Gastrocnemius medialis (tissue), 4 donors: ENCODE measurements around the gene PAIP2. TPM values are rescaled to one million over a fixed set of nuclear protein-coding genes. Genes with fewer than 3 reads are reported as not detected.
A peak's percentile ranks its signal among the peaks of the same experiment; 100 is the strongest.
"Not testable (repeated sequence)": the region's sequence is repeated elsewhere in the genome, so short reads cannot be mapped to it uniquely, and the experiment has no call there.

Experiments
- ATAC-seq, 2 donors: fragments of 150-250 bp; one replicate each; pipeline ENCODE4 v1.9.1; 2016
- DNase-seq, 2 donors: peaks; one replicate each; pipeline ENCODE4 v3.0.0-alpha.2; 2019
- H3K27ac ChIP-seq, 4 donors: fragments of 200-600 bp; sonication (generic); 1 replicate in 1 of 4; 2 replicates in 3 of 4; pipeline ENCODE4 v1.5.1; 2016 to 2018; ENCODE audit warnings: mild to moderate bottlenecking in 2 of 4, moderate library complexity in 1 of 4
- H3K27me3 ChIP-seq, 3 donors: fragments of 200-600 bp; sonication (generic) in 2 of 3; 1 replicate in 1 of 3; 2 replicates in 2 of 3; pipeline versions ENCODE4 v1.5.1 to v1.6.0; 2016 to 2019; ENCODE audit warnings: mild to moderate bottlenecking in 1 of 3, moderate library complexity in 1 of 3
- H3K36me3 ChIP-seq, 2 donors: fragments of 200-600 bp; sonication (generic) in 1 of 2; one replicate each; pipeline ENCODE4 v1.5.1; 2017 to 2018
- H3K4me1 ChIP-seq, 2 donors: fragments of 200-600 bp; sonication (generic) in 1 of 2; one replicate each; pipeline ENCODE4 v1.5.1; 2016 to 2017; ENCODE audit warnings: mild to moderate bottlenecking in 2 of 2
- H3K4me3 ChIP-seq, 4 donors: fragments of 200-600 bp; sonication (generic) in 3 of 4; 1 replicate in 1 of 4; 2 replicates in 3 of 4; pipeline ENCODE4 v1.5.1; 2016 to 2019; ENCODE audit warnings: mild to moderate bottlenecking in 2 of 4
- H3K9me3 ChIP-seq, 3 donors: fragments of 200-600 bp; sonication (generic) in 2 of 3; 1 replicate in 1 of 3; 2 replicates in 2 of 3; pipeline ENCODE4 v1.5.1; 2016 to 2019
- POLR2A ChIP-seq, 2 donors: fragments of 450-650 bp; IDR thresholded peaks; one replicate each; pipeline ENCODE4 v1.6.1; 2017; ENCODE audit warnings: antibody characterized with exemption in 2 of 2, mild to moderate bottlenecking in 2 of 2, moderate library complexity in 2 of 2
- in situ Hi-C, 4 donors: fragments of 200-750 bp; cut with MboI; loops; one replicate each; pipeline versions ENCODE4 v1.15.0 to v1.8.0; 2017; ENCODE audit warnings: low sequenced_read_pairs in 4 of 4
- intact Hi-C: fragments of 100-400 bp; cut with DNase I; formaldehyde crosslinking; loops from one replicate; pipeline ENCODE4 v1.15.1; 2023; ENCODE audit warnings: low total_unique reads
- total RNA-seq, 4 donors: library from RNA; depleted of rRNA; stranded (reverse); fragments of >200 nt; gene quantifications; one replicate each; pipeline versions ENCODE4 v1.1.0 to v1.2.3, GENCODE V29; 2016
- TF ChIP-seq, protein P1 (sequence below), 5 experiments: fragments of 450-650 bp in 3 of 5; fragments of 200-600 bp in 2 of 5; sonication (generic) in 2 of 5; IDR thresholded peaks in 4 of 5; conservative IDR thresholded peaks in 1 of 5; 1 replicate in 4 of 5; 2 replicates in 1 of 5; pipeline ENCODE4 v1.5.1; 2016 to 2019; ENCODE audit warnings: antibody characterized with exemption in 5 of 5, mild to moderate bottlenecking in 3 of 5, moderate library complexity in 3 of 5

PAIP2 gene
- total RNA-seq, 4 donors from 2014 or later, result 111 to 148 (median 126) TPM

DNA sequence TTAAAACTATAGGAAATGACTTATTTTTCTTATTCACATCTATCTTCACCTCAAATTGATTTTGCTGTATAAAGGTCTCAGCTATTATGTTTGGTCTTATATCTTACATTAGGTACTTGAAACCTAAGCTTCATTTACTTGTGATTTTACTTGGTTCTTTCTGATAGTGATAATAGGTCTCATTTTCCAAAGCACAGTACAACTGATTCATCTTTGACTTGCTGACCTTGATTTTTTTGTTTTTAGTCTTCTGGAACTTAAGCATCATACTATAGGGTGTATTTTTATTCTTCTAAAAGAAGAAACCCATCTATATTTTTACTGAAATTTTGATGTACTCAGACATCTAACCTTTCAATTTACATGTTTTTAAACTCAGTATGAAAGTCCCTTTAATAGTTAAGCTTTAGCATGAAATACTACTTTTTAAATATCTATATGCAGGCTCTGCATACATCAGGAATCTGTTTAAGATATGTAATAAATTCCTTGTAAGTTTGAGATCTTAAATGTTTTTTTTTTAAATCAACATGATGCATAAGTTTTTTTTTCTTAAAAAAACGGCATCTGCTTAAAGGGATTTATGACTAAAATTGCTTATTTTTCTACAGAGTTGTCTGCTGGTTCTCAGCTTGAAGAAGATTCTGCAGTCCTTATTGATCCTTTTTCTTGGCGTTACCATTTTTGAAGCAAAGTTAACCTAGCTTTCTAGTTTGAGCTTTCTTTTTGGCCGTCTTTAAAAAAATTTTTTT, 34.9 kb upstream of the PAIP2 start:
- Histone ChIP-seq H3K4me1 (peaks cover 89 to 96% of the 10 kb centered on the region in 2 donors), H3K36me3 (no peaks in the 10 kb centered on the region), H3K9me3 (no peaks in the 10 kb centered on the region), H3K27me3 (no peaks in the 10 kb centered on the region), H3K4me3 (no peak overlapping the region), H3K27ac (peak overlapping the region in 2 of 4 donors; percentile 3 to 35)
- in situ Hi-C loops, result no loop called here
- DNase-seq, result no peak
- intact Hi-C loops, result no loop called here
- TF ChIP-seq, protein P1, sequence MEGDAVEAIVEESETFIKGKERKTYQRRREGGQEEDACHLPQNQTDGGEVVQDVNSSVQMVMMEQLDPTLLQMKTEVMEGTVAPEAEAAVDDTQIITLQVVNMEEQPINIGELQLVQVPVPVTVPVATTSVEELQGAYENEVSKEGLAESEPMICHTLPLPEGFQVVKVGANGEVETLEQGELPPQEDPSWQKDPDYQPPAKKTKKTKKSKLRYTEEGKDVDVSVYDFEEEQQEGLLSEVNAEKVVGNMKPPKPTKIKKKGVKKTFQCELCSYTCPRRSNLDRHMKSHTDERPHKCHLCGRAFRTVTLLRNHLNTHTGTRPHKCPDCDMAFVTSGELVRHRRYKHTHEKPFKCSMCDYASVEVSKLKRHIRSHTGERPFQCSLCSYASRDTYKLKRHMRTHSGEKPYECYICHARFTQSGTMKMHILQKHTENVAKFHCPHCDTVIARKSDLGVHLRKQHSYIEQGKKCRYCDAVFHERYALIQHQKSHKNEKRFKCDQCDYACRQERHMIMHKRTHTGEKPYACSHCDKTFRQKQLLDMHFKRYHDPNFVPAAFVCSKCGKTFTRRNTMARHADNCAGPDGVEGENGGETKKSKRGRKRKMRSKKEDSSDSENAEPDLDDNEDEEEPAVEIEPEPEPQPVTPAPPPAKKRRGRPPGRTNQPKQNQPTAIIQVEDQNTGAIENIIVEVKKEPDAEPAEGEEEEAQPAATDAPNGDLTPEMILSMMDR (IDR thresholded peaks at IDR 0.05 in 4 of 5, conservative IDR thresholded peaks at IDR 0.05 in 1 of 5), result no peak
- no peak for TF ChIP-seq POLR2A (IDR thresholded peaks at IDR 0.05)
- ATAC-seq, result no peak

DNA sequence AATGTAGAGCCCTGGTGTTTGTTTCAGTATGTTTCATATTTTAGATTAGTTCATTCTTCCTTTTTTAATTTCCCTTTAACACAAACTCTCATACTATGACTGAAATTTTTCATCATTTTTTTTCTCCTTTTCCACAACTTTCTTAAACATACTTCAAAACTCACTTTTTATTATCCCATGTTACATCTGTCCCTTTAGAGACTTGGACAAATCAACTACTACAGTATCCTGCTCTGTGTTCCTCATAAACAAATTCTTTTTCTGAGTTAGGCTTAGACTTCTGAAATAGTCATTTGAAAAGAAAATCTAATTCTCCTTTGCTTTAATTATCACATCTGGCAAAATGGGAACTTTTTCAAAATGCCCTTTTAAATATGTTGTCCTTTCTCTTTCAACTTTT, 32.9 kb upstream of the PAIP2 start:
- Histone ChIP-seq H3K36me3 (no peaks in the 10 kb centered on the region), H3K4me3 (no peak overlapping the region), H3K9me3 (no peaks in the 10 kb centered on the region), H3K27ac (peak overlapping the region in 2 of 4 donors; percentile 2 to 50), H3K4me1 (peaks cover 91 to 97% of the 10 kb centered on the region in 2 donors), H3K27me3 (no peaks in the 10 kb centered on the region)
- no peak for DNase-seq
- in situ Hi-C loops, result no loop called here
- intact Hi-C loops, result no loop called here
- no peak for ATAC-seq
- TF ChIP-seq, protein P1 (IDR thresholded peaks at IDR 0.05 in 4 of 5, conservative IDR thresholded peaks at IDR 0.05 in 1 of 5), result no peak
- TF ChIP-seq POLR2A (IDR thresholded peaks at IDR 0.05), result no peak

DNA sequence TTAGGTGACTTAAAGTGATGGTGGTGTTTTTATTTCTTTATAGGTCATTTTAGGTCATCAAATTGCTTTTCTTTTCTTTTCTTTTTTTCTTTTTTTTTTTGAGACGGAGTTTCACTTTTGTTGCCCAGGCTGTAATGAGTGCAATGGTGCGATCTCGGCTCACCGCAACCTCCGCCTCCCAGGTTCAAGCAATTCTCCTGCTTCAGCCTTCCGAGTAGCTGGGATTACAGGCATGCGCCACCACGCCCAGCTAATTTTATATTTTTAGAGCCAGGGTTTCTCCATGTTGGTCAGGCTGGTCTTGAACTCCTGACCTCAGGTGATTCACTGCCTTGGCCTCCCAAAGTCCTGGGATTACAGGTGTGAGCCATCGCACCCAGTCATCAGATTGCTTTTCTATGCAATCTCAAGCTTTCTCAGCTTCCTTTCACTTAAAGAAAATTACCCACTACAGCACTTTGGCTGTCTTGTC, 30.9 kb upstream of the PAIP2 start:
- intact Hi-C loops, in situ Hi-C loops, H3K27me3 ChIP-seq, H3K4me3 ChIP-seq, H3K36me3 ChIP-seq, H3K9me3 ChIP-seq: not testable (repeated sequence)
- ATAC-seq (peak in 1 of 2 donors; percentile 59), DNase-seq (peak in 1 of 2 donors; percentile 43)
- H3K27ac ChIP-seq, result peak overlapping the region; percentile 48 to 54 (median 50)
- H3K4me1 ChIP-seq, result peaks cover 82 to 94% of the 10 kb centered on the region in 2 donors

DNA sequence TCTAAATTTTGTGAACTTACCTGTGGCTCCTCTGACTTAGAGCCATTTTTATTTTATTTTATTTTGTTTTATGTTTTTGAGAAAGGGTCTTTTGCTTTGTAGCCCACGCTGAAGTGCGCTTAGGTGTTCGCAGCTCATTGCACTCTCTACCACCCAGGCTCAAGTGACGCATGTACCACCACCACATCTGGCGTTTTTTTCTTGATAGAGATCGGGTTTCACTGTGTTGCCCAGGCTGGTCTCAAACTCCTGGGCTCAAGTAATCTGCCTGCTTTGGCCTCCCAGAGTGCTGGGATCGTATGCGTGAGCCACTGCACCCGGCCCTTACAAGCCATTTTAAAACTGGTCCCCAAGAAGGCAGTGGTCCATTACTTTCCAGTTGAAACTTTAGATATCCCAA, 29.6 kb upstream of the PAIP2 start:
- H3K9me3 ChIP-seq, result no peaks in the 10 kb centered on the region
- peak overlapping the region in 3 of 4 donors; percentile 39 to 51 (median 50) for H3K27ac ChIP-seq
- ATAC-seq (no peak), DNase-seq (no peak)
- intact Hi-C loops, result no loop called here
- TF ChIP-seq, protein P1 (IDR thresholded peaks at IDR 0.05 in 4 of 5, conservative IDR thresholded peaks at IDR 0.05 in 1 of 5), result no peak
- TF ChIP-seq POLR2A (IDR thresholded peaks at IDR 0.05), result no peak
- H3K36me3 ChIP-seq, result peaks cover 0 to 14% of the 10 kb centered on the region in 2 donors
- in situ Hi-C loops, result no loop called here
- H3K27me3 ChIP-seq, result no peaks in the 10 kb centered on the region
- H3K4me3 ChIP-seq, result no peak overlapping the region
- peaks cover 74 to 81% of the 10 kb centered on the region in 2 donors for H3K4me1 ChIP-seq

DNA sequence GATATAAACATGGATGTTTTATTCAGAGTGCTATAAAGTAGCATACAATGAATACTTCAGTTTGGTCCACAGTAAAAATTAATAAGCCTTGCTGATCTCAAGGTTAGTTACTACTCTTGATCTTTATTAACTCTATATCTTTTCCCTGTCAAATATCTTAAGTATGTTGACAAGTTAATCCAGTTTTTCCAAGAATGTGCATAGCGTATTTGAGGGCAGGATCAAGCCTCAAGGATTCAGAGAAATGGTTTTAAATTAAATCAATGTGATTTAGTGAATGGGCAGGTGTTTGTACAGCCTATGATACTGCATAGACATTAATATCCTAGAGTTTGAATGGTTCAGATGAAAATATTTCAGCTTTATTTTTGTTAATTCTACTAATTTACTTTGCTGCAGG, 27.4 kb upstream of the PAIP2 start:
- no peak for TF ChIP-seq POLR2A (IDR thresholded peaks at IDR 0.05)
- TF ChIP-seq, protein P1 (IDR thresholded peaks at IDR 0.05 in 4 of 5, conservative IDR thresholded peaks at IDR 0.05 in 1 of 5), result no peak
- Histone ChIP-seq H3K36me3 (peaks cover 0 to 36% of the 10 kb centered on the region in 2 donors), H3K4me1 (peaks cover 56 to 61% of the 10 kb centered on the region in 2 donors), H3K9me3 (no peaks in the 10 kb centered on the region), H3K27ac (peak overlapping the region in 1 of 4 donors; percentile 6), H3K4me3 (no peak overlapping the region), H3K27me3 (no peaks in the 10 kb centered on the region)
- no peak for DNase-seq
- in situ Hi-C loops, result no loop called here
- intact Hi-C loops, result no loop called here
- ATAC-seq, result no peak
